HG02943 (cell line): ENCODE measurements around the gene DENND2A.
"Not testable (repeated sequence)": the region's sequence is repeated elsewhere in the genome, so short reads cannot be mapped to it uniquely, and the experiment has no call there.

ENCODE experiments used
- ATAC-seq: cut with Tn5 transposase; IDR thresholded peaks from one replicate; pipeline ENCODE4 v1.9.1; 2021; ENCODE audit warnings: mild to moderate bottlenecking, low read depth, moderate library complexity; ENCODE audit not compliant: unreplicated experiment

Gene DENND2A

GRCh38 chr7:140646931-140647647, 6.5 kb upstream of the DENND2A start:
- peak; percentile 95 for ATAC-seq

DNA sequence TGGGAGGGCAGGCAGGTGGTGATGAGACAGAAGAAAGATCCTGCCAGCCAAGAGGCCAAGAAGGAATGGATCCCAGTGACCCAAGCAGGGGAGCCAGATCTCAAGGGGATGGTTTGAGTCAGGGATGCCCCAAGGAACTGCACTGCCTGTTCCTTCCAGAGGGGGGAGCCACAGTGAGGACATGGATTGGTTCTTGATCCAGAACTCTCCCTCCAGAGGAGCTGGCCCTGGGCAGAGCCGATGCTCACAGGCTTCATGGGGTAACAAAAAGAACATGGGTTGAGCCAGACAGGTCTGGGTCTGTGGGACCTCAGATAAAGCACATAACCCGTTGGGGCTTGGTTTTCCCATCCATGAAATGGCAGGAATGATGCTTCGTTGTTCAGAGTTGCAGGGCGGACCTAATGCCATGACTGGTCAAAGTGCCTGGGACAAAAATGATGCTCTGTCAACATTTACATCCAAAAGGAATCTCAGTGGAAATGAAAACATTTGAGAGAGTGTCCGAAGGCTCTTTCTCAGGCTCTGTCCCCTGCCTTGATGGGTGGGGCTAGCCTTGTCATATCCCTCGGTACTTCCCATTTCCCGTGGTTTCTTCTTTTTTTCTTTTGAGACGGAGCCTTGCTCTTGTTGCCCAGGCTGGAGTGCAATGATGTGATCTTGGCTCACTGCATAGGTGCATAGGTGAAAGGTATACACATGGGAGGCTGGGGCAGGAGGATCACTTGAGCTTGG, 4.7 kb upstream of the DENND2A start:
- ATAC-seq, result no peak

DNA sequence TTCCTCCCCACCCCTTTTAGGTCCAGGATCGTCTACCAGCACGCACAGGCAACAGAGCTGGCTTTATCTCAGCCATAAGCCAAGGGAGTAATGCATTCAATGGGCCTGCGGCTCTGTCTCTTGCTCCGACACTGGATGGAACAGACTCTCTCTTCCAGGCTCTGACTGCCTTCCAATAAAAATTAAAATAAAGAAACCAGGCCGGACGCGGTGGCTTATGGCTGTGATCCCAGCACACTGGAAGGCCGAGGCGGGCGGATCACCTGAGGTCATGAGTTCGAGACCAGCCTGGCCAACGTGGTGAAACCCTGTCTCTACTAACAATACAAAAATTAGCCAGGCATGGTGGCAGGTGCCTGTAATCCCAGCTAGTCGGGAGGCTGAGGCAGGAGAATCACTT, 4.1 kb upstream of the DENND2A start:
- ATAC-seq, result not testable (repeated sequence)

- ATAC-seq, result no peak
These were observed 2.8 kb upstream of the DENND2A start for GRCh38 chr7:140643416-140643815.

GRCh38 chr7:140641524-140642195, 1.0 kb upstream of the DENND2A start:
- ATAC-seq, result no peak

DNA sequence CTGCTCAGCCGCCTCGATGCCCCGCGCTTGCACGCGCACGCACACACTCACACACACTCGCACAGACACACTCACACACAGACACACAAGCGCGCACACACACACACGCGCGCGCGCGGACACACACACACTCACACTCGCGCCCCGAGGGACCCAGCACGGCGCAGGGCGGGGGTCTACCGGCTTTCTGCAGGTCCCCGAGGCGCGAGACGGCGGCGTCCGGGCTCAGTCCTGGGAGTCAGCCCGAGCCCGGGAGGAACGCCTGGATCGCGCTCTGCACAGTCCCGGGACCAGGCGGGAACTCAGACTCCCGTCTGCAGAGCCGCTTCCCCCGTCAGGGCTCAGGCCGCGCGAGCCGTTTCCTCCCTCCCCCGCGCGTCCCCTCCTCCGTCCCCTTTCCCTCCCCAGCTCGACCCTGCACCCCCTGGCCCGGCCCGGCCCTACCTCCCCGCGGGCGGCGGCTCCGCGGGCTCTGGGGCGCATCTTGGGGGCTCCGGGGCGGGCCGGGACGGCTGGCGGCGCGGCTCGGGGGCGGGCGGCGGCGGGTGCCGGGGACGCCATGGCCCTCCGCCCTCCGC, 464 bp downstream of the DENND2A start:
- no peak for ATAC-seq

DNA sequence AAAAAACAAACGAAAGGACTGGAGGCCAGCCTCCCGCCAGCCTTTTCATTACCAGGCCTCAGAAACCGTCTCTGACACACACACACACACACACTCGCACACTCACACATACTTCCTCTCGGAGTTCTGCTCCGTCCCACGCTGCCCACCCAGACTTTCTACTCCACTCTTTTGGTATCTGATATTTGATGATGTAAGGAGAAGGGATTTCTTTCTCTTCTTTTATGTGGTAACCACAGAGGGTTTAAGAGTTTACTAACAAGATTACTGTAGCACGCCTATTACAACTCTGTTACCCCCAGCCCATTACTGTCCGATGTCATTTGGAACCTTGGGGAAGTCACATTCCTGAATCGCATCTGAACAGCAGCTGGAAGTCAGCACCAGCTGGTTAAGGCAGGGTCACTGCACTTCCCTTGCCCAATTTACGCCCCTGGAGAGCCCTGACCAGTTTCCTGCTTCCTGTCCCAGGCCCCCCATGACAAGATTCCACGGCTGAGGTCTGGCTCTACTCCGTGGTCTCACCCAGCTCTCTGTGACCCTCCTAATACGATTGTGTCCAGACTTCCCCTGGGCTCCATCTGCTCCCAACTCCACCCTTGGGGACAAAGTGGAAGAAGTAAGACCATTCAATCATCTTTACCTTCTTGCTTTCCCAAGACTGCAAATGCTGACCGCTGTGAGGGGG, 1.1 kb downstream of the DENND2A start:
- ATAC-seq, result no peak

DNA sequence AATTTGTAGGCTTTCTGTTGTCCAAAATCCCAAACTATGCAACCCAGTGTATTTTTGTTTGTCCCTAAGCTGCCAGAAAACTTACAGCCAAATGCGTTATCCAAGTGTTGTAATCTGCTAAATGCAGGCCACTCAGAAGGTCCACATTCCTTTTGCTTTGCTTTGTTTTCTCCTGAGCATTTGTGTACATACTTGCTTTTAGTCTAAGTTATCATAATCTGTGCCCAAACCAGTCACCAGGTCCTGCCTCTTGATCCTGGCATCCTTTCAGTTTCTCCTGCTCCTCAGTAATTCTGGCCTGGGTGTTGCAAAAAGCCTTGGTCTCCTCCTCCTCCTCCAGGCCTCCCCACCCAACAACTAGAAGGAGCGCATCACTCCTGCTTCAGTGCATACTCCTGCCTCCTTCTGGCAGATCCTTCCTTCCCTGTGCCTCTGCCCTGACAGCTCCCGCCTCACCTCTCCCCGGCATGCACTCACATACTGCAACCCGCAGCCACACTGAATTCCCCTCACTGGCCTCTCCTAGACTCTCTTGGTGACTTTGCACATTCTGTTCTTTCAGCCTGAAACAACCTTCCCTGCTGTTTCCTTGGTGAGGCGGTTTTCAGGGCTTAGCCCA, 2.3 kb downstream of the DENND2A start:
- ATAC-seq, result no peak

- ATAC-seq, result no peak
These were observed 3.2 kb downstream of the DENND2A start for GRCh38 chr7:140637400-140637799.

GRCh38 chr7:140635816-140636215, 4.8 kb downstream of the DENND2A start:
- ATAC-seq, result no peak

DNA sequence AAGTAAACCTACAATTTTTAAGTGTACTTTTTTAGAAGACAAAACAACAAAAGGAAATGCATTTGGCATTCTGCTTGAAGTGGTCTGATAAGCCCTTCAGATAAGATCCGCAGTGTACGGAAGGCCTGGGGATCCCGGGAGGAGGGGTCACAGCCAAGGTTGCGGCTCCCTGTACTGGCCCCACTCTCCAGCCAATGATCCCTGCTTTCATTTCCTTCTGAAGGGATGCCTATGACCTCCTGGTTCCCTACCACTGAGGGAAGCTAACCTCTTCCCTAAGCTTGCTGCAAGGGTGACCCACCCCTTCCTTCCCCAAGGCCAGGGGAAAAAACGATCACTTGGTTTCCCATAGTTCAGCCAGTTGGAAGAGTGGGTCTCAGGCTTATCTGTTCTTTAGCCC, 5.3 kb downstream of the DENND2A start:
- ATAC-seq, result no peak

DNA sequence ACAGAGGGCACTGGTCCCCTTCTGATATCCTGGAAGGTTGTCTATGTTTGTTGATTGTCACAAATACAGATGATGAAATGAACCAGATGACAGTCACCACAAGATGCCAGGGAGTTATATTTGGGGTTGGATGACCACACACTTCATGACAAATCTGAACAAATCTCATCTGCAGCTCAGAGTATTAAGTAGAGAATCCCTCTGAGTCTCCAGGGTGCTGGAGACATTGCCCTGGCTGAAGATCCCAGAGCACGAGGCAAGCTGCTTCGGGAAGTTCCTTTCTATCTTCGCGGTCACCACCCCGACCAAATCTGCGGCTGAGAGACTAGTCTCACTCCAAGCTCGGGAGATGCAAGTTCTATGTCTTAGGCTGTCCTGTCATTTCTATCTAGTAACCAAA, 9.0 kb downstream of the DENND2A start:
- no peak for ATAC-seq

DNA sequence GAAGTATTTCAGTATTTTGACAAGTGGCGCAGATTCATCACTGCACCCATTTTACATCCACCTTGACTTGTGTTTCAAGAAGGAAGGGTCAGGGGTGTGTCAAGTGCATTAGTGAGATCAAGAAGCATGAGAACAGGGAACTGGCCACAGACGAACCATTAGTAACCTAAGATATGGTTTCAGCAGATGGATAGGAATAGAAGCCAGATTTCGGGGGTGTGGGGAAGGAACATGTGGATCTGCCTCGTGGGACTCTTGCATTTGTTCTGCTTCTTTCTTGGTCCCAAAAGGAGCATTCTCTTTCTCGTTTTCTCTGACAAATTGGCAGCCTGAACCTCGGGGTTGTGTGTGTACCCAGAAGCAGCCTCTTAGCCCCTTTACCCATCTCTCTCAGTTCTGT, 9.6 kb downstream of the DENND2A start:
- ATAC-seq, result no peak

DNA sequence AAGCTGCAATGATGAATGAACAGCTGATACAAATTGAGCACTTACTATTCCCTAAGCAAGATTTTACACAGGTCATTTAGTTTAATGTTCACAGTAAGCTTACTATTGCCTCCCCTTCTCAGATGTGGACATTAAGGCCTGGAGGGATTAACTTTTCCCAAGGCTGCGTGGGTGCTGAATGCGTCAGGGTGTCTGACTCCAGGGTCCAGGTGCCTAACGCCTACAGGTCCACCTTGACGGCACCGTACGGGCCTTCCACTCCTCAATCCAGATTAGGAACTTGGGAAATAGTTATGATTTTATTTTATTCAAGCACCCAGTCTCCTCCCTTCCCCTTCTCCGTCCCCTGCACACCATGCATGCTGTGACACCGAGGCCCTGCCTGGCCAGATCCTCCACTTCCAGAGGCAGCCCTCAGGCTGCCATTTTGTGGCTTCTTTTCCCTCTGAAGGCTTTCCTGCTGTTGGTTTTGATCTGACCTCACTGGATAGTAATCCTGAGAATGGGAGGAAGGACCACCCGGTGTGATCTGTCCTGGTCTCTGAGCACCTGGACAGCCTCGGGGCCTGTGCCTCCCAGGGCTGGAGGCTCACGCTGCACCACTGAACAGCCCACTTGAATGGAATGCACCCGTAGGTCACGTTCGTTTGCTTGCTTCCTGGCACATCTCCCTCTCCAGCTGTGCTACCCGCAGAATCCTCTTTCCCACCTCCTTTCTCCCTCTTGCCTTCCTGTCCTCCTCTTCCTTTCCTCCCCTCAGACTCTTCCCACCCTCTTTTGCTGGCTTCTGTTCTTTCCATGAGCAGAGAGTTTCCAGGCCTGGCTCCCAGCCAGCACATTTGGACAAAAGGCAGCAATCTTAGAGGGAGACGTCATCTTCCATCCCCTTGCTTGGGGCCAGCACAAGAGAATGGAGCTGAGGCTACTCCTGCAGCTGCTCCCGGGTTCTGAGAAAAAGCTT, 14.4 kb downstream of the DENND2A start:
- ATAC-seq, result no peak

- not testable (repeated sequence) for ATAC-seq
These were observed 15.4 kb downstream of the DENND2A start for GRCh38 chr7:140625192-140625558.

- no peak for ATAC-seq
These were observed 16.0 kb downstream of the DENND2A start for GRCh38 chr7:140624392-140625191.

DNA sequence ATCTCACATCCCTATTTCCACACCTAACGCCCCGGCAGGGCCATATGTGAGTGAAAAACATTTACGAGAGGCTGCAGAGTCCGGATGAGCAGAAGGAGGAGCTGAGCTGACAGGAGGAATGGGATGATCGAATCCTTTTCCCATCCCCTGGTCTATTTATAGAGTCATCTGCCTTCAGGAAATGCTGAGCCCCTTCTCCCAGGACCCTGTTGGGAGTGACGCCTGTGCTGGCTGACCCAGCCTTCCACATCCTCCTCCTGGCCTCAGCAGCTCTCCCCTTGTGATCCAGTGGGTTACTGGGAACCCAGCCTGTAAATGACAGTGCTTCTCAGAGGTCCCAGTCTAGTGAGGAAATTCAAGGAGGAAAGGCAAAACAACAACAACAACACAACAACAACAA, 16.6 kb downstream of the DENND2A start:
- no peak for ATAC-seq

DNA sequence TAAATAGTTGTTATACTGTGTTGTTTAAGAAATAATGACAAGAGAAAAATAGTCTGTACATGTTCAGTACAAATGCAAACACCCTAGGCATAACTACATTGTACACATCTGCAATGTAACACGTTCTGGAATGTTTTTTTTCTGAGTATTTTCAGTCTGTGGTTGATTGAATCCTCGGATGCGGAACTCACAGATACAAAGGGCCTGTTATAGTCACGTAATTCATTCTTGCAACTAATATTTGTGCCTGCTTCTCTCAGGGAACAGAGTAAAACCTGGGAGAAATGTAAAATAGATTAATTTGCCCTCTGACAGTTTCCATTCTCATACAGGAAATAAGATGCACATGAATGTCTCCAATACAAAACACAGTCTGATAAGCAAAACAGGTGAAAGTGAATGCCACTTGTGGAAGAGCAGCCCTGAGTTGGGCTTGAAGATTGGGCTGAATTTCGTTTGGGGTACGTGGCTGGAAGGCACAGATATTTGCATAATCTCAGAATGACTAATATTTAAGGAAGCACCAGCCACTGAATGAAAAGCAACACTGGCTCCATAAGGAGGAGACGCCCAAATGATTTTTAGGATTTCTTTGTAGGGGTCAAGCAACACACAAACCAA, 19.1 kb downstream of the DENND2A start:
- no peak for ATAC-seq
